Measurements from ENCODE around the gene SLAIN1. TPM values are rescaled to one million over a fixed set of nuclear protein-coding genes. Genes with fewer than 3 reads are reported as not detected.

Gene SLAIN1
- total and polyA plus RNA-seq, 2 of the 13 experiments (the other 11 are each of a cell fraction or from before 2014, with no cell fraction given), result 1.2 to 4.5 TPM

GRCh38 chr13:77697217-77698103 is at the start of gene SLAIN1 (continued):
- no peak for TF ChIP-seq ADNP (CRISPR knock-in tag; IDR thresholded peaks at IDR 0.05)
- TF ChIP-seq, protein P1, sequence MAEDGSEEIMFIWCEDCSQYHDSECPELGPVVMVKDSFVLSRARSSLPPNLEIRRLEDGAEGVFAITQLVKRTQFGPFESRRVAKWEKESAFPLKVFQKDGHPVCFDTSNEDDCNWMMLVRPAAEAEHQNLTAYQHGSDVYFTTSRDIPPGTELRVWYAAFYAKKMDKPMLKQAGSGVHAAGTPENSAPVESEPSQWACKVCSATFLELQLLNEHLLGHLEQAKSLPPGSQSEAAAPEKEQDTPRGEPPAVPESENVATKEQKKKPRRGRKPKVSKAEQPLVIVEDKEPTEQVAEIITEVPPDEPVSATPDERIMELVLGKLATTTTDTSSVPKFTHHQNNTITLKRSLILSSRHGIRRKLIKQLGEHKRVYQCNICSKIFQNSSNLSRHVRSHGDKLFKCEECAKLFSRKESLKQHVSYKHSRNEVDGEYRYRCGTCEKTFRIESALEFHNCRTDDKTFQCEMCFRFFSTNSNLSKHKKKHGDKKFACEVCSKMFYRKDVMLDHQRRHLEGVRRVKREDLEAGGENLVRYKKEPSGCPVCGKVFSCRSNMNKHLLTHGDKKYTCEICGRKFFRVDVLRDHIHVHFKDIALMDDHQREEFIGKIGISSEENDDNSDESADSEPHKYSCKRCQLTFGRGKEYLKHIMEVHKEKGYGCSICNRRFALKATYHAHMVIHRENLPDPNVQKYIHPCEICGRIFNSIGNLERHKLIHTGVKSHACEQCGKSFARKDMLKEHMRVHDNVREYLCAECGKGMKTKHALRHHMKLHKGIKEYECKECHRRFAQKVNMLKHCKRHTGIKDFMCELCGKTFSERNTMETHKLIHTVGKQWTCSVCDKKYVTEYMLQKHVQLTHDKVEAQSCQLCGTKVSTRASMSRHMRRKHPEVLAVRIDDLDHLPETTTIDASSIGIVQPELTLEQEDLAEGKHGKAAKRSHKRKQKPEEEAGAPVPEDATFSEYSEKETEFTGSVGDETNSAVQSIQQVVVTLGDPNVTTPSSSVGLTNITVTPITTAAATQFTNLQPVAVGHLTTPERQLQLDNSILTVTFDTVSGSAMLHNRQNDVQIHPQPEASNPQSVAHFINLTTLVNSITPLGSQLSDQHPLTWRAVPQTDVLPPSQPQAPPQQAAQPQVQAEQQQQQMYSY (CRISPR knock-in tag; IDR thresholded peaks at IDR 0.05), result peak; percentile 97
- no peak for TF ChIP-seq ZC3H13 (CRISPR knock-in tag; IDR thresholded peaks at IDR 0.05)
- TF ChIP-seq, protein P2, sequence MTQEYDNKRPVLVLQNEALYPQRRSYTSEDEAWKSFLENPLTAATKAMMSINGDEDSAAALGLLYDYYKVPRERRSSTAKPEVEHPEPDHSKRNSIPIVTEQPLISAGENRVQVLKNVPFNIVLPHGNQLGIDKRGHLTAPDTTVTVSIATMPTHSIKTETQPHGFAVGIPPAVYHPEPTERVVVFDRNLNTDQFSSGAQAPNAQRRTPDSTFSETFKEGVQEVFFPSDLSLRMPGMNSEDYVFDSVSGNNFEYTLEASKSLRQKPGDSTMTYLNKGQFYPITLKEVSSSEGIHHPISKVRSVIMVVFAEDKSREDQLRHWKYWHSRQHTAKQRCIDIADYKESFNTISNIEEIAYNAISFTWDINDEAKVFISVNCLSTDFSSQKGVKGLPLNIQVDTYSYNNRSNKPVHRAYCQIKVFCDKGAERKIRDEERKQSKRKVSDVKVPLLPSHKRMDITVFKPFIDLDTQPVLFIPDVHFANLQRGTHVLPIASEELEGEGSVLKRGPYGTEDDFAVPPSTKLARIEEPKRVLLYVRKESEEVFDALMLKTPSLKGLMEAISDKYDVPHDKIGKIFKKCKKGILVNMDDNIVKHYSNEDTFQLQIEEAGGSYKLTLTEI (CRISPR knock-in tag; conservative IDR thresholded peaks at IDR 0.05), result no peak
- no peak for TF ChIP-seq ZNF30 (CRISPR knock-in tag; IDR thresholded peaks at IDR 0.05)
- TF ChIP-seq, protein P3, sequence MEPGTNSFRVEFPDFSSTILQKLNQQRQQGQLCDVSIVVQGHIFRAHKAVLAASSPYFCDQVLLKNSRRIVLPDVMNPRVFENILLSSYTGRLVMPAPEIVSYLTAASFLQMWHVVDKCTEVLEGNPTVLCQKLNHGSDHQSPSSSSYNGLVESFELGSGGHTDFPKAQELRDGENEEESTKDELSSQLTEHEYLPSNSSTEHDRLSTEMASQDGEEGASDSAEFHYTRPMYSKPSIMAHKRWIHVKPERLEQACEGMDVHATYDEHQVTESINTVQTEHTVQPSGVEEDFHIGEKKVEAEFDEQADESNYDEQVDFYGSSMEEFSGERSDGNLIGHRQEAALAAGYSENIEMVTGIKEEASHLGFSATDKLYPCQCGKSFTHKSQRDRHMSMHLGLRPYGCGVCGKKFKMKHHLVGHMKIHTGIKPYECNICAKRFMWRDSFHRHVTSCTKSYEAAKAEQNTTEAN (CRISPR knock-in tag; conservative IDR thresholded peaks at IDR 0.05), result no peak
- TF ChIP-seq RAD21 (CRISPR knock-in tag; IDR thresholded peaks at IDR 0.05), result no peak
- TF ChIP-seq, protein P4, sequence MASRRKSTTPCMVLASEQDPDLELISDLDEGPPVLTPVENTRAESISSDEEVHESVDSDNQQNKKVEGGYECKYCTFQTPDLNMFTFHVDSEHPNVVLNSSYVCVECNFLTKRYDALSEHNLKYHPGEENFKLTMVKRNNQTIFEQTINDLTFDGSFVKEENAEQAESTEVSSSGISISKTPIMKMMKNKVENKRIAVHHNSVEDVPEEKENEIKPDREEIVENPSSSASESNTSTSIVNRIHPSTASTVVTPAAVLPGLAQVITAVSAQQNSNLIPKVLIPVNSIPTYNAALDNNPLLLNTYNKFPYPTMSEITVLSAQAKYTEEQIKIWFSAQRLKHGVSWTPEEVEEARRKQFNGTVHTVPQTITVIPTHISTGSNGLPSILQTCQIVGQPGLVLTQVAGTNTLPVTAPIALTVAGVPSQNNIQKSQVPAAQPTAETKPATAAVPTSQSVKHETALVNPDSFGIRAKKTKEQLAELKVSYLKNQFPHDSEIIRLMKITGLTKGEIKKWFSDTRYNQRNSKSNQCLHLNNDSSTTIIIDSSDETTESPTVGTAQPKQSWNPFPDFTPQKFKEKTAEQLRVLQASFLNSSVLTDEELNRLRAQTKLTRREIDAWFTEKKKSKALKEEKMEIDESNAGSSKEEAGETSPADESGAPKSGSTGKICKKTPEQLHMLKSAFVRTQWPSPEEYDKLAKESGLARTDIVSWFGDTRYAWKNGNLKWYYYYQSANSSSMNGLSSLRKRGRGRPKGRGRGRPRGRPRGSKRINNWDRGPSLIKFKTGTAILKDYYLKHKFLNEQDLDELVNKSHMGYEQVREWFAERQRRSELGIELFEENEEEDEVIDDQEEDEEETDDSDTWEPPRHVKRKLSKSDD (CRISPR knock-in tag; IDR thresholded peaks at IDR 0.05; ENCODE audit: low read depth), result no peak
- TF ChIP-seq ZFP90 (CRISPR knock-in tag; IDR thresholded peaks at IDR 0.05; ENCODE audit: borderline replicate concordance), result no peak
- no peak for TF ChIP-seq ZNF335 (CRISPR knock-in tag; IDR thresholded peaks at IDR 0.05)
- TF ChIP-seq FOSL1 (CRISPR knock-in tag; IDR thresholded peaks at IDR 0.05; ENCODE audit: borderline replicate concordance), result no peak
- TF ChIP-seq SP140L (CRISPR knock-in tag; IDR thresholded peaks at IDR 0.05; ENCODE audit: borderline replicate concordance), result no peak
- TF ChIP-seq SALL1 (CRISPR knock-in tag; IDR thresholded peaks at IDR 0.05), result peak; percentile 39; the same call in 1 of the 2 replicates
- TF ChIP-seq ZNF7 (CRISPR knock-in tag; IDR thresholded peaks at IDR 0.05), result no peak
- TF ChIP-seq MED1 (CRISPR knock-in tag; IDR thresholded peaks at IDR 0.05), result no peak

All from HepG2 (cell line).